IPS DF 6.9 (cell line): Measurements from ENCODE around the gene OR6B1.
A peak's percentile ranks its signal among the peaks of the same experiment; 100 is the strongest.

Experiments
- DNase-seq: peaks from one replicate; pipeline ENCODE4 v3.0.0-alpha.2; 2013; ENCODE audit warnings: low read depth, low spot score
- H3K27ac ChIP-seq: one replicate; pipeline ENCODE4 v1.5.1; 2013; ENCODE audit warnings: low read length, control low read depth
- H3K27me3 ChIP-seq: 2 replicates; pipeline ENCODE4 v1.6.1; 2013; ENCODE audit warnings: mild to moderate bottlenecking, low read length; ENCODE audit not compliant: control insufficient read depth, insufficient read depth
- H3K36me3 ChIP-seq: 2 replicates; pipeline ENCODE4 v1.6.1; 2013; ENCODE audit warnings: low read length; ENCODE audit not compliant: control insufficient read depth, insufficient read depth
- H3K4me1 ChIP-seq: 2 replicates; pipeline ENCODE4 v1.6.1; 2013; ENCODE audit warnings: low read length; ENCODE audit not compliant: control insufficient read depth, insufficient read depth
- H3K4me3 ChIP-seq: 2 replicates; pipeline ENCODE4 v1.5.1; 2013; ENCODE audit warnings: mild to moderate bottlenecking, low read length
- H3K9me3 ChIP-seq: 2 replicates; pipeline ENCODE4 v1.6.1; 2013; ENCODE audit warnings: low read length, inconsistent platforms; ENCODE audit not compliant: control insufficient read depth, insufficient read depth
- WGBS: extraction: QIAGEN DNeasy Blood & Tissue Kit; methylation state at CpG from one replicate; pipeline ENCODE4 v1.1.7; 2013; ENCODE audit warnings: mixed read lengths, missing lambda C conversion rate; ENCODE audit not compliant: insufficient read length, insufficient coverage; 5-methylcytosine and 5-hydroxymethylcytosine counted together

OR6B1 gene

DNA sequence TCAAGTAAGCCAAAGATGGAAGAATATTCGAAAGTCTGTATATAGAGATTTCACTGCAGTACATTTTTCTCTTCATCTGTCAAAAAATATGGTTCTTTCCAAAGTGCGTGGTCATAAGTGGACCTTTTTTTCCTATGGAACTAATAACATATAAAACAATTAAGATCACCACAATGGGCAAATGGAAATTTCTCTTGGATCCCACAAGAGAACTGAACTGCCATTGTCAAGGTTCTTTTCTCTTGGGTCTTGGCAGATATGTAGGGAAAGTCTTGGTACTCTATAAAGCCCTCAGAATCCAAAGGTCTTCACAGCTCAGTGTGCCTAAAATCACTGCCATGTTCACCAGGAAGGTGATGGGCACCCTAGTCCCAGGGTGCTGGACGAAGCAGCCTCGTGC, at the start of gene OR6B1:
OR6B1 (plus strand) TSS at position 301 of the 400 bp plus-strand sequence. CDS start 3,677 bp downstream, outside the sequence.
- no peak within 1 kb of the TSS for H3K27ac ChIP-seq
- H3K4me3 ChIP-seq = no peak within 1 kb of the TSS
- DNase-seq = no peak
- no peaks in the 10 kb centered on the region for H3K4me1 ChIP-seq
- H3K9me3 ChIP-seq = no peaks in the 10 kb centered on the region
- no CpG with 5 or more reads among the region's 4 CpGs for WGBS
- no peaks in the 10 kb centered on the region for H3K36me3 ChIP-seq
- H3K27me3 ChIP-seq = no peaks in the 10 kb centered on the region

- DNase-seq = no peak
- Histone ChIP-seq H3K4me3 (no peak overlapping the region), H3K36me3 (no peaks in the 10 kb centered on the region), H3K4me1 (no peaks in the 10 kb centered on the region), H3K27ac (no peak overlapping the region), H3K9me3 (no peaks in the 10 kb centered on the region), H3K27me3 (no peaks in the 10 kb centered on the region)
- WGBS = no CpG with 5 or more reads among the region's 3 CpGs
Measured at GRCh38 chr7:143953421-143953820, 46.7 kb upstream of the OR6B1 start.

- Histone ChIP-seq H3K4me1 (no peaks in the 10 kb centered on the region), H3K27me3 (no peaks in the 10 kb centered on the region), H3K27ac (no peak overlapping the region), H3K4me3 (no peak overlapping the region), H3K9me3 (no peaks in the 10 kb centered on the region), H3K36me3 (no peaks in the 10 kb centered on the region)
- no CpG with 5 or more reads among the region's 2 CpGs for WGBS
- no peak for DNase-seq
Measured at GRCh38 chr7:143954135-143954534, 46.0 kb upstream of the OR6B1 start.

DNA sequence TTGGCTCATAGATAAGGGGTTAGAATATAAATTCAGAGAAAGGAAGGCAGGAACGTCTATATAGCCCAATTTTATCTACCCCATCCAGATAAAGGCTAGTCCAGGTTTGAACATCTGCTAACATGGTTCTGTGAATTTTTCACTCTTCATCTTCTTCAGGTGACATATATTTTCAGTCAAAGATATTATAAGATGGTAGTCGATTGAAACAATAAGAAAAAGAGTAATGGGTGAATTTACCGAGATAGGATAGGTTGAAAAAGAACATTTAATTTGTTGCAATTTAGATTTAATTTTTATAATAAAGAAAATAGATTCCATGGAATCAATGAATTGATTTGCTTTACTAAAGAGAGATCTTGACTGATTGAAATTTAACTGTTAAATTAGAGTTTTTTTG, 45.6 kb upstream of the OR6B1 start, which contains the start of gene OR2F1:
OR2F1 (plus strand) TSS at position 301 of the 400 bp plus-strand sequence. CDS start 5,127 bp downstream, outside the sequence.
- H3K9me3 ChIP-seq = no peaks in the 10 kb centered on the region
- H3K27ac ChIP-seq = no peak within 1 kb of the TSS
- no peak within 1 kb of the TSS for H3K4me3 ChIP-seq
- 100% methylated on average over 2 of the region's 3 CpGs for WGBS
- no peaks in the 10 kb centered on the region for H3K36me3 ChIP-seq
- H3K4me1 ChIP-seq = no peaks in the 10 kb centered on the region
- H3K27me3 ChIP-seq = no peaks in the 10 kb centered on the region
- no peak for DNase-seq

GRCh38 chr7:143958781-143959180, 41.3 kb upstream of the OR6B1 start:
- Histone ChIP-seq H3K9me3 (no peaks in the 10 kb centered on the region), H3K4me1 (no peaks in the 10 kb centered on the region), H3K27ac (no peak overlapping the region), H3K36me3 (no peaks in the 10 kb centered on the region), H3K27me3 (no peaks in the 10 kb centered on the region), H3K4me3 (no peak overlapping the region)
- WGBS = no CpG with 5 or more reads among the region's 3 CpGs
- no peak for DNase-seq

DNA sequence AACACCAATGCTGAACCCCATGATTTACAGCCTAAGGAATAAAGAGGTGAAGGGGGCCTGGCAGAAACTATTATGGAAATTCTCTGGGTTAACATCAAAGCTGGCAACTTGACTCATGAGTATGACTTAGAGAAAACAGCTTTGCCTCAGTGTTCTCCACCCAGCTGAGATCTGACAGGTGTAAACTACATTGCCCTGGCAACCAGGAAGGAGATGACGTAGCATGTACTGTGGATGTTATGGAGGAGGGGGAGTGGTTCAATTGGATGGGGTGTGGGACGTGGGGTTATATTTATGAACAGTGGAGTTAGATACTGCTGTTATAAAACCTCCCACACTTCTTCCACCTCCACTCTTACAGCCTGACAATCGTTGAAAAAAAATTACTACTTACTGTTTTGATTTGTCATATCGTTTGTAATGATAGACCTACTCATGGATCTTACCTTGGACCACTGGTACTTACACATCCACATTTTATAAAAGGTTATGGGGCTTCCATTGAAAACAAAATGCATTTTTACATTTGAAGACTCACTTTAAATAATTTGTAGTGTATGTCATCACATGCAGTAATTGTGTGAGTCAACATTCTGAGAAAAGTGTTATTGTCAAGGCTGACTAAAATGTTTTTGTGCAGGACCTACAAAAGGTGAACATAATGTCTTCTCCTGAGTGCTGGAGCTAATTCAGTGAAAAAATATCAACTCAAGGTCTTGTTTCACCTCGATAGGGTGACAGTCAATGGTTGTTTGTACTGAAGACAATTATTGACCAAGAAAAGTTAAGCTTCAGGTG, 39.1 kb upstream of the OR6B1 start:
- Histone ChIP-seq H3K36me3 (no peaks in the 10 kb centered on the region), H3K27me3 (no peaks in the 10 kb centered on the region), H3K9me3 (no peaks in the 10 kb centered on the region), H3K27ac (no peak overlapping the region), H3K4me3 (no peak overlapping the region), H3K4me1 (no peaks in the 10 kb centered on the region)
- no peak for DNase-seq
- no CpG with 5 or more reads among the region's 5 CpGs for WGBS

- no CpG with 5 or more reads among the region's 2 CpGs for WGBS
- Histone ChIP-seq H3K4me3 (no peak overlapping the region), H3K27ac (no peak overlapping the region), H3K36me3 (no peaks in the 10 kb centered on the region), H3K4me1 (no peaks in the 10 kb centered on the region), H3K9me3 (no peaks in the 10 kb centered on the region), H3K27me3 (no peaks in the 10 kb centered on the region)
- DNase-seq = no peak
Measured at GRCh38 chr7:143965280-143965679, 34.8 kb upstream of the OR6B1 start.

GRCh38 chr7:143967398-143967797, 32.7 kb upstream of the OR6B1 start:
- WGBS = no CpG with 5 or more reads among the region's 4 CpGs
- Histone ChIP-seq H3K4me1 (no peaks in the 10 kb centered on the region), H3K36me3 (no peaks in the 10 kb centered on the region), H3K9me3 (no peaks in the 10 kb centered on the region), H3K4me3 (no peak overlapping the region), H3K27me3 (no peaks in the 10 kb centered on the region), H3K27ac (no peak overlapping the region)
- no peak for DNase-seq

DNA sequence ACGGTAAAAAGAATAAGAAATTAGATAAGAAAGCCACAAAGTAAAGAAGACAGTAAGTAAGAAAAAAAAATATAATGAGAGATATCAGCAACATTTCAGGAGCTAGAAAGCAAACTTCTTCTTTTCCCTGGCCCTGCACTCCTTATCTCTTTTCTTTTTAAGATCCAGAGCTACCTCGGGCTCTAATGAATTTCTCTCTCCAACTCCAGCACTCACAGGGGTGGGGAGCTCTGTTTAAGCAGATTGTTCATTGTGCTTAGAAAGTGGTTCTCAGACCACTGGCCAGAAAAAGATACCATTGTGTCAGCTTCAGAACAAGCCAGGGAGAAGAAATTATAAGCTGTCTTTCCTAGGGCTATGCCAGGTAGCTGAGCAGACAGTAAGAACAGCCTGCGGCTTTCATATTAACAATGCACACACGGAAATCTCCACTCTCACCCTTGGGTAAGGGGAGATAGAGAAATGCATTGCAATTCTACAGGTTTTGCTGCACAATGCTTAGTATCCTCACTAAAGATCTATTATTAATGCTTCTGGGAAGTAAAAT, 26.2 kb upstream of the OR6B1 start:
- Histone ChIP-seq H3K36me3 (no peaks in the 10 kb centered on the region), H3K4me1 (no peaks in the 10 kb centered on the region), H3K4me3 (no peak overlapping the region), H3K27ac (no peak overlapping the region), H3K9me3 (no peaks in the 10 kb centered on the region), H3K27me3 (no peaks in the 10 kb centered on the region)
- WGBS = no CpG with 5 or more reads among the region's 4 CpGs
- DNase-seq = no peak

DNA sequence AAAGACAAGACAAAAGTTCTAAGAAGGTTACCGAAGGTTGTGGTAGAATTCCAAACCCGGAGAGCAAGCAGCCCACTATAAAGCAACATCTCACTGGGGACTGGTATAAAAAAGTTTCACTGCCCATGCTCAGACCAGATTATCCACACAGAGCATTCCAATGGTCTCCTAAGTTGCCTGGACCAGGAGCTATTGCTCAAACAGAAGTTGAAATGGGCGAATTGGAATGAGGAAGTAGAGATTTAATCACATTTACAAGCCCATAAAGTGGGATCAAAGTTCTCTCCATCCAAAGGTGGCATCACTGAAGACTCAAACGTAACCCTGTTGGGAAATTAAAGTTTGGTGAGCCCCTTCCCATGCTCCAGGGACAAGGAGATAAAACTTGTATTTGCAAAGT, 25.7 kb upstream of the OR6B1 start:
- Histone ChIP-seq H3K27ac (no peak overlapping the region), H3K36me3 (no peaks in the 10 kb centered on the region), H3K4me1 (no peaks in the 10 kb centered on the region)

DNA sequence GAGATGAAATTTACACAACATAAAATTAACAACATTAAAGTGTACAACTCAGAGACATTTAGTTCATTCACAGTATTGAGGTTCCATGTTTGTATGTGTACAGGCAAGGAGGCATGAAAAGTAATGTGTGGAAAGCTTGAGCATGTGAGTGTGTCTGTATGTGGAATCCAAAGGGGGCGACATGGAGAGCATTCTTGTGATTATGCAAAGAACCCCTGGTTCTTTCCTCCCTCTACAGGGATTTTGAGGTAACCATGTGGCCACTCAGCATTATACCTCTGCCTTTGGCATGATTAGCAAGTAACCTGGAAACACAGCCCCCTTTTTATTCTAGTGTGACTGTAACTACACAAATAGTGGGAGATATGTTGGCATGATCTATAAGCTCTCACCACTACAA, 24.5 kb upstream of the OR6B1 start:
- DNase-seq = peak; percentile 27
- WGBS = no CpG with 5 or more reads among the region's 1 CpG
- Histone ChIP-seq H3K4me3 (no peak overlapping the region), H3K27me3 (no peaks in the 10 kb centered on the region), H3K4me1 (no peaks in the 10 kb centered on the region), H3K27ac (no peak overlapping the region), H3K36me3 (no peaks in the 10 kb centered on the region), H3K9me3 (no peaks in the 10 kb centered on the region)

More for the DNA sequence above, 25.7 kb upstream of the OR6B1 start:
- Histone ChIP-seq H3K4me3 (no peak overlapping the region), H3K27me3 (no peaks in the 10 kb centered on the region), H3K9me3 (no peaks in the 10 kb centered on the region)
- WGBS = no CpG with 5 or more reads among the region's 4 CpGs
- DNase-seq = no peak
